ENCODE results near the gene SMAD7. TPM values are rescaled to one million over a fixed set of nuclear protein-coding genes. Genes with fewer than 3 reads are reported as not detected.
A peak's percentile ranks its signal among the peaks of the same experiment; 100 is the strongest.

The SMAD7 gene
- total RNA-seq, 2 donors from 2014 or later = 80.8 to 107 TPM

- ATAC-seq (ENCODE audit: insufficient number of reproducible peaks, low FRiP score, low read depth) = no peak
Observed at GRCh38 chr18:48941672-48942071, 9.1 kb downstream of the SMAD7 start.

GRCh38 chr18:48940854-48941611, 9.7 kb downstream of the SMAD7 start:
- H3K4me1 ChIP-seq (ENCODE audit: control insufficient read depth in 1 of 2, low read depth in 2 of 2) = peaks cover 75 to 96% of the 10 kb centered on the region in 2 donors
- TF ChIP-seq CTCF (IDR thresholded peaks at IDR 0.05) = no peak
- peak overlapping the region; percentile 74 to 97 for H3K27ac ChIP-seq
- ATAC-seq (ENCODE audit: insufficient number of reproducible peaks, low FRiP score, low read depth) (no peak), DNase-seq (ENCODE audit: low spot score) (no peak)
- H3K4me3 ChIP-seq = peak overlapping the region; percentile 96
- no peaks in the 10 kb centered on the region for H3K27me3 ChIP-seq (replicated peaks; ENCODE audit: insufficient read depth)
- H3K9me3 ChIP-seq = no peaks in the 10 kb centered on the region
- H3K36me3 ChIP-seq = peaks cover 7% of the 10 kb centered on the region

More at GRCh38 chr18:48941672-48942071, 9.1 kb downstream of the SMAD7 start:
- TF ChIP-seq CTCF (IDR thresholded peaks at IDR 0.05) = no peak
- Histone ChIP-seq H3K36me3 (peaks cover 7% of the 10 kb centered on the region), H3K27me3 (replicated peaks; ENCODE audit: insufficient read depth) (no peaks in the 10 kb centered on the region), H3K27ac (peak overlapping the region; percentile 74 to 97), H3K4me1 (ENCODE audit: control insufficient read depth in 1 of 2, low read depth in 2 of 2) (peaks cover 75 to 96% of the 10 kb centered on the region in 2 donors), H3K9me3 (no peaks in the 10 kb centered on the region), H3K4me3 (peak overlapping the region; percentile 96)
- no peak for DNase-seq (ENCODE audit: low spot score)

GRCh38 chr18:48939205-48940097, 11.3 kb downstream of the SMAD7 start:
- Histone ChIP-seq H3K36me3 (peaks cover 7% of the 10 kb centered on the region), H3K9me3 (no peaks in the 10 kb centered on the region), H3K4me3 (peak overlapping the region; percentile 96), H3K4me1 (ENCODE audit: control insufficient read depth in 1 of 2, low read depth in 2 of 2) (peaks cover 72 to 96% of the 10 kb centered on the region in 2 donors), H3K27ac (peak overlapping the region; percentile 74 to 97), H3K27me3 (replicated peaks; ENCODE audit: insufficient read depth) (no peaks in the 10 kb centered on the region)
- ATAC-seq (ENCODE audit: insufficient number of reproducible peaks, low FRiP score, low read depth) (peak; percentile 8), DNase-seq (ENCODE audit: low spot score) (no peak)
- no peak for TF ChIP-seq CTCF (IDR thresholded peaks at IDR 0.05)

GRCh38 chr18:48938827-48939204, 11.9 kb downstream of the SMAD7 start:
- Histone ChIP-seq H3K36me3 (peaks cover 7% of the 10 kb centered on the region), H3K27me3 (replicated peaks; ENCODE audit: insufficient read depth) (no peaks in the 10 kb centered on the region), H3K27ac (peak overlapping the region; percentile 86 to 87), H3K9me3 (no peaks in the 10 kb centered on the region), H3K4me3 (peak overlapping the region; percentile 96), H3K4me1 (ENCODE audit: control insufficient read depth in 1 of 2, low read depth in 2 of 2) (peaks cover 70 to 96% of the 10 kb centered on the region in 2 donors)
- DNase-seq (ENCODE audit: low spot score) (no peak), ATAC-seq (ENCODE audit: insufficient number of reproducible peaks, low FRiP score, low read depth) (no peak)
- TF ChIP-seq CTCF (IDR thresholded peaks at IDR 0.05) = no peak

All from thoracic aorta (tissue), 2 donors.